Testis (tissue), 2 donors: ENCODE results near the gene HAAO.

ENCODE experiments used
- CTCF ChIP-seq, 3 experiments: fragments of 450-650 bp in 2 of 3; fragments of 200-600 bp in 1 of 3; sonication (generic) in 1 of 3; IDR thresholded peaks; one replicate each; pipeline ENCODE4 v1.5.1; 2016 to 2019; ENCODE audit warnings: antibody characterized with exemption in 3 of 3, mild to moderate bottlenecking in 2 of 3, moderate library complexity in 1 of 3
- POLR2A ChIP-seq: fragments of 450-650 bp; IDR thresholded peaks from one replicate; pipeline ENCODE4 v1.6.1; 2017; ENCODE audit warnings: antibody characterized with exemption, mild to moderate bottlenecking, moderate library complexity

DNA sequence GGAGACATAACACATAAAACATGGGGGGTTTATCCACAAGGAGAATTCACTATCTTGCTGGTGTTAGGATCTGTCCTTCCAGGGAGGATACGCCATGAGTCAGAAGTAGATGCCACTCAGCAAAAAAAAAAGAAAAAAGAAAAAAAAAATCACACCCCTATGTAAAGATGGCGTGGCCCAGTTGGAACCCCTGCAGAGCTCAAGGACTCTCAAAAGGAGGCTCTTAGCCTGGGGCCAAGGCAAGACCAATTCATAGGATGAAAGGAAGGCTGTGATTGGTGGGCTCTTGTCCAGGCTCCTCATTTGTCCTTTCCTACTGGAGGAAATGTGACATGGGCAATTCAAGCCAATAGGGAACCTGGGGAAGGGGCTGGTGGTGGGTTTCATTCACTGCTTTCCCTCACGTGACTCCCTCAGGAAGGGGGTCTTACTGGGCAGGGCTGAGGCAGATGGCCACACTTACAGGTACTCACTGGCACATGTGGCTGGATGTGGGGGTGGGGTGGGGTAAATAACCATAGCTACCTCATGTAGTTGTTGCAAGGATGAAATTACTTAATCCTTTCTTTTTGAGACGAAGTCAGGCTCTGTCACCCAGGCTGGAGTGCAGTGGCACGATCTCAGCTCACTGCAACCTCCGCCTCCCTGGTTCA is 38.7 kb upstream of the HAAO start:
- TF ChIP-seq CTCF (IDR thresholded peaks at IDR 0.05) (no peak), POLR2A (no peak)
